HG02642 (cell line): ENCODE data around the gene CLCNKB.
"Not testable (repeated sequence)": the region's sequence is repeated elsewhere in the genome, so short reads cannot be mapped to it uniquely, and the experiment has no call there.

Experiments used
- ATAC-seq: cut with Tn5 transposase; IDR thresholded peaks from one replicate; pipeline ENCODE4 v1.9.1; 2021; ENCODE audit warnings: mild to moderate bottlenecking; ENCODE audit not compliant: unreplicated experiment, poor library complexity

CLCNKB gene

DNA sequence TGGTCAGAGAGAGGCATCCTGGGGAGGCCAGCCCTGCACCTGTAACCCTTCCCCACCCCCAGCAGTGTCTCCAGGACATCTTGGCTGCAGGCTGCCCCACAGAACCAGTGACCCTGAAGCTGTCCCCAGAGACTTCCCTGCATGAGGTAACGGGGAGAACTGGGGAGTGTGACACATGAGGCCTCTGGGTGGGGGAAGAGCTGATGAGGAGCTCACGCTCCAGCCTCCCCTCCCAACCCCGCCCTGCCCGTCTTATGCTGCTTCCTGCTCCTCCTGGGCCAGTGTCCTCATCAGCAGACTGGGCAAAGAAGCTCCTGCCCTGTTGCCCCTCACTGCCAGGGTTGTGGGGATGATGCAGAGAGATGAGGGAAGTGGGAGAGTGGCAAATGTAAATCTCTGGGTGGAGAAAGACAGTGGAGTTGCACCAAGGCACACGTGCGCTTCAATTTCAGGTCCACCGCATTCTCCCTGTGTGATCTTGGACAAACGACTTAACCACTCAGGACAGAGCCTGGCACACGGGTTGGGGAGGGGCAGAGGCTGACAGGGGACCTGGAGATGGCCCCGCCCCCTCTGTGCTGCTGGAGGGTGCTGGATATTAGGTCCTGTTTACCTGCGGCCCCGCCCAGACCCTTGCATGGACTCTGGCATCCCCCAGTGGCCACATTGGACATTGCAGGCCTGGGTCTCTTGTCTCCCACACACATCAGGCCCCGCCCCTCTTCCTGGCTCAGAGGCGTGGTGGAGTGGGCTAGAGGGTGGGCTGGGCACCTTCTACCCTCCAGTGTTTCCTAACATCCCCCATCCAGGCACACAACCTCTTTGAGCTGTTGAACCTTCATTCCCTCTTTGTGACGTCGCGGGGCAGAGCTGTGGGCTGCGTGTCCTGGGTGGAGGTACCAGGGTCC lies 12.3 kb downstream of the CLCNKB start:
- ATAC-seq, result peak; percentile 59

DNA sequence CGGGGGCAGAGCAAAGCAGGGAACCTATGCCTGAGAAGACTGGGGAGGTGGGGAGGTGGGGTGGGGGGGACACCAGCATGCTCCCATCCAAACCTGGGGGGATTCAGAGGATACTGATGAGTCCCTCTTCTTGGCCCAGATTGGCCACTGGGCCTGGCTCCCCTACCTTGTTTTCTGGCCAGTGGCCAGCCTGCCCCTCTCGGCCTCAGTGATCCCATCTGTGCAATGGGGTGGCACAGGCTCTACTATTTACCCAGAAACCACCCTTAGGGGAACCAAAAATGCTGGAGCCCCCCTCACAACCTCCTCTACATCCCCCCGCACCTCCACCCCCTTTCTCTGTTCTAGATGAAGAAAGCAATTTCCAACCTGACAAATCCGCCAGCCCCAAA lies 12.9 kb downstream of the CLCNKB start:
- not testable (repeated sequence) for ATAC-seq

DNA sequence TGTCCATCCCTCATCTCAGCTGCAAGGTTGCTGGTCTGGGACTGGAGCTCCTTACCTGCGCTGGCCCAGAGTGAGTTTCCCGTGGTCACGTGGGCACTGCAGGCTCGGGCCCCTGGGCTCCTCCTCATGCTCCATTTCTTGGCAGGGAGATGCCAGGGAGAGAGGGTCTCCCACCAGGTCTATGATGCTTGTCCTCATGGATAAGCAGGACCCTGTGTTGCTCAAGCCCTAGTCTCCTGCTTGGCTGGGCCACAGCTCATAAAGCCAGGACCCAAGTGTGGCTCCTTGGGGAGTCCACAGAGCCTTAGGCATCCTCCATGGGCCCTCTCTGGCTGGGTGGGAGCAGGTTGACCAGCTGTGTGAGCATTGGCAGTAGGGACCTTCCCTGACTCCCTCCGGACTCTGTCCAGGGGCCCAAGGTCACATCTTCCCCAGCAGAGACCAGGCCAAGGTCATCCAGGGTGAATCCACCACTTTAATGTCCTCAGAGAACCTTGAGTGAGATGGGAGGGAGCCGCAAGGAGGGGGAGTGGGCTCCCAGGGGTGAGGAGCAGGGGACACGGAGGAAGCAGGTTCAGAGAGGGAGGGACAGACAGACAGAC lies 13.8 kb downstream of the CLCNKB start:
- ATAC-seq, result not testable (repeated sequence)

DNA sequence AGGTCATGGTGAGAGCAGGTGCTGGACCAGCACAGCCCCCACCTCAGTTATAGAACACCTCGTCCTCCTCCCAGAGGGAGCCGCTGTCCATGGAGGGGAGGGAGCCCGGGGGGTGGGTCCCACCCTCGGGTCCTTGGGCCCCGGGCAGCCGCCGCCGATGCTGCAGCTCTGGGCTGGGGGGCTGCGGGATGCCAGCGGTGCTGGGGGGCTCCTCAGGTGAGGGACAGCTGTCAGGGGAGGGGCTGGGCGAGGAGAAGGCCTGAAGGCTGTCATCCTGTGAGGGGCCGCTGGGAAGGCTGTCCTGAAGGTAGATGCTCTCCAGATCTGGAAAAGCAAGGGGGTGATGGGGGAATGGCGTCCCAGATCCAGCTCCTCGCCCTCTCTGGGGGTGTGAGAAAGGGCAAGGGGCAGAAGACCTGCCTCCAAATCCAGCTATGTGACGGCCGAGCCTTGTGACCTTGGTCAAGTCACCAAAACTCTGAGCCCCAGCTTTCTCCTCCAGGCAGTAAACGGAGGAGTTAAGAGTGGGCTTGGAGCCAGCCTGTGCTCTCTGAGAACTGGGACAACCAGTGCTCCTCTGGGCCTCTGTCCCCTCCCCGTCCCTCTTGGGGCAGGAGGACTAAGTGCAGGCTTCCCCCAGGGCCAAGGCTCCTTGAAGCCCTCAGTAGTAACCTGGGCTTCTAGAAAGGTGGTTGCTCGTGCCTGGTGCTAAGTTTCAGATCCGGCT lies 15.0 kb downstream of the CLCNKB start:
- not testable (repeated sequence) for ATAC-seq

DNA sequence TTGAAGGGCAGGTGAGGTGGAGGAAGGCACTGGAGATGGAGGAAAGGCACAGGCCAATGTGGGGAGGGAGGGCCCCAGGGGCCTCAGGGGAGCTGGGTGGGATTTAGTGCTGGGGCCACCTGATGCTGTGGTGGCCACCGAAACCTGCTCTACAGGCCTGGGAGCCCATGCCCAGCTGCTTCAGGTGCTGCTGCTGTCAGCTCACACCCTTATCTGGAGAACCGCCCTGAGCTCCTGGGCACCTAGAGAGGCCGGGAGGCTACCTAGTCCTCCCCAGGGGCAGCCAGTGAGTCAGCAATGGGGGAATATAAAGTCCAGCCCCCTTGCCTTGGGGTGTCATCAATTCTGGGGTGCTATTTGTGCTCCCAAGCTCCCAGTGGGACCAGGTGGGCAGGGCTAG lies 17.7 kb downstream of the CLCNKB start:
- ATAC-seq, result no peak

DNA sequence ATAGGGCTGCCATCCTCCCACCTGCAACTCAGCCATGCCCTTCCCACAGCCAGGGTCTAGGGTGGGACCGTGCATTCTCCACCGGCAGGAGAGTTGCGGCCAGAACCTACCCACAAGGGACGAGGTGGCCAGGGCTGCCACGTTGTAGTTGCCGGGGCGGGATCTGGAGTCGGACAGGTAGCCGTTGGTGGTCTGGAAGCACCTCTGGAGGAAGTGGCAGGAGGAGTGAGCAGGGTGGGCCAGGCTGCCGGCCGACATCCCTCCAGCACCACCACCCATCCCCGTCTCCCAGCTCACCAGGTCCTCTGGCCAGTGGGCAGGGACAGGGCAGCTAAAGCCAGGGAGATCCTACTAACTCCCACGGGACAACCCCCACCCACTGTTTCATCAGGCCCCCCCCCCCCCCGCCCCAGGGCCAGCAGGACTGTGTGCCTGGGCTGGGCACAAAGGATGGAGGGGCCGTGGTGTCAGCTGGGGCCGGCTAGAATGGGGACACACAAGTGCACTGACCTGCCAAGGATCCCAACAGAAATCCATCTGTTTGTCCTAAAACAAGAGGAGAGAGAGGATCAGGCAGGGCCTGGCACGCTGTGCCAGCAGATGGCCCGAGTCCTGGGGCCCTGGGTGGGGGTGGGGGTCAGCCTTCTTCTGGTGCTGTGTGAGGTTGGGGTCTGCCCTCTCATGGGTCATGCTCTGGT lies 18.6 kb downstream of the CLCNKB start:
- ATAC-seq, result not testable (repeated sequence)

DNA sequence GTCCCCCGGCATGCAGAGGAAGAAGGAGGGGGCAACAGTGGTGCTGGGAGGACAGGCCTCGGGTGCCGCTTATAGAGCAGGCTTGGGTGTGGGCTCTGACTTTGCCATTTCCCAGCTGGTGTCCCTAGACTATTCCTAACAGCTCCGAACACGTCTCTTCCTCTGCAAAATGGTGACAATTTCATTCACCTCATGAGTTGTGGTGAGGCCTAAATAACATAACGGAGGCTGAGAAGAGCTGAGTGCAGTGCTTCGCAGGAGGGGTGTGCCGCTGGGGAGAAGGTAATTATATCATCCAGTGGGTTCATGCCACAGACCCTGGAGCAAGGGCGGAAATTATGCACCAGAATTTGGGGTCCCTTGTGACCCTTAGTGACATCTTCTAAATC lies 19.1 kb downstream of the CLCNKB start:
- ATAC-seq, result not testable (repeated sequence)

DNA sequence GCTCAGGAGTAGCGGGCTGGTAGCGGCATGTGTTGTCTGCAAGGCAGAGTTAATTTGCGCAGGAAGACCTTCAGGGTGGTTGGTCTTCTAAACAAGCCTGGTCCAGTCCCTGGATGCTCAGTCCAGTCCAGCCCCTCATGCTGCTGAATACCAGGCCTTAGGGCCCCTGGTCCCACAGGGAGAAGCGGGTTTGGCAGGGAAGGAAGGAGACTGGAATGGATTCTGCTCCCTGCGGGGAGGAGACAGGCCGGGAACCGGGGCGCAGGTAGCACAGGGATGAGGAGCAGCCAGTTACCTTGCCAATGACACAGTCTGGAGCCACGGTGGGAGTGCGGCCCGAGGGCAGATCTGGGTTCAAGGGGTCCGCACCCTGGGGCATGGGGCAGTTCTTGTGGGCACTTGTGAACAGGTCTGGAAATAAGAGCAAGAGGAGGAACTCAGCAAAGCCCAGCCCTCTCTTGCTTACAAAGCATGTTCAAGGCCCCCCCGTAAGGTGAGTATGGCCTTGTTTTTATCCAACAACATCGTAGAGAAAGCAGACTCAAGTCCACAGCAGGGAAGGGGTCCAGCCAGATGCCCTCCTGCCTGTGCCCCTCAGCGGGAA lies 19.7 kb downstream of the CLCNKB start:
- ATAC-seq, result no peak

DNA sequence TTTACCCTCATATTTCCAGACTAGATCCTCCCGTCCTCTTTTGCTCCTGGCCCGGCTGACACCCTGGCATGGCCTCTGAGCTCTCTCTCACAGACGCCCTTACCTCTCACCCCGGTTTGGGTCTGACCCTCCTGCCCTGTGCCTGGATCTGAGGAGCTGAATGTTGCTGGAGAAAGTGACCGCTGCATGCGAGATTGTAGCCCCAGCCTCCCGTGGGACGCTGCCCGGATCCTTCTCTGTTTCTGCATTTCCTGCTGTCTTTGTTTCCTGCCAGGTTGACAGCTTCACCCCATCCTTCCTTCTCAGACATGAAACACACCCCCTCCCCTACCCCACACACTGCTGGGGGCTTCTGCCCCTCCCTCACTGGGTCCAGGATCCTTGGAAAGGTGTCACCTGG lies 20.3 kb downstream of the CLCNKB start:
- no peak for ATAC-seq

DNA sequence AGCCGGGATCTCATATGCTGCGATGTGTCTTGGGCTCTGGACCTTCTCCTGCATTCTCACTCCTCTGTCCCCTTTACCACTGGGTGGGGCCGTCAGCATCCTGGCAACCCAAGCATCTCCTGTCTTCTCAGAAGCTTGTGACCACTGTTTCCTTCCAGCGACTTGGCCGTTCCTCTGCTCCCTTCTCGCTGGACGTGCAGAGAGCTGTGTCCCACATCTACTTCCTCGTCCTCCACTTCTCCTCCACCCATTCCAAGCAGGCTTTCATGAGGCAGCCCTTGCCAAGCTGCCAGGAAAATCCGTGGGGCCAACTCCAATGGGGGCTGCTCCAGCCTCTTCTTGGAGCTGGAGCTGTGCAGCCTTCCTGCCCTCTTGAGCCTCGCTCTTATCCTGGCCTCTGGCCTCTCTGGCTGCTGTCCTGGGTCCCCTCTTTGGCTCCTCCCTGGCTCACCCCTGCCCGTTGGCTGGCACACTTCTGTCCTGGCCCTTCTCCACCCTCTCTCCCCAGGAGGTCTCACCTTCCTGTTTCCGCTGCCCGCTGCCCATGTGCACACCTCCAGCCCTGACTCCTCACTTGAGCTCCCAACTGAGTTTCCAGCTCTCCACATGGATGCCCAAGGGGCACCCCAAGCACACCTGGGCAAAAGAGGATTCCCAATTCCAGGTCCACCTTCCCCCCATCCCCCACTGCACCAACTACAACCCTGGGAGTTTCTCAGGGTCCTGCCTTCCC lies 21.1 kb downstream of the CLCNKB start:
- ATAC-seq, result no peak

DNA sequence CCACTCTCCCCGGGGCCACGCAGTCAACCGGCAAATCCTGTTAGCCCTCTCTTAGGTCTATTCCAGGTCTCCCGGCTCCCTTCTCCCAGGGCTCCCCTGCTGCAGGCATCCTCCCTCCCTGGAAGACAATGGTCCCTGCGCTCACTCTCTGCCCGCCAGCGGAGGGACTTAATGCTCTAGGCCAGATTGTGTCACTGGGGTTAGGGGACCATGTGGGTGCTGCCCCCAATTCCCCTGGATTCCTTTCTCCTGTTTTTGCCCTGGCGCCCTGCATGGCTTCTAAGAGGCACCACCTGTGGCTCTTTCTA lies 21.6 kb downstream of the CLCNKB start:
- no peak for ATAC-seq

DNA sequence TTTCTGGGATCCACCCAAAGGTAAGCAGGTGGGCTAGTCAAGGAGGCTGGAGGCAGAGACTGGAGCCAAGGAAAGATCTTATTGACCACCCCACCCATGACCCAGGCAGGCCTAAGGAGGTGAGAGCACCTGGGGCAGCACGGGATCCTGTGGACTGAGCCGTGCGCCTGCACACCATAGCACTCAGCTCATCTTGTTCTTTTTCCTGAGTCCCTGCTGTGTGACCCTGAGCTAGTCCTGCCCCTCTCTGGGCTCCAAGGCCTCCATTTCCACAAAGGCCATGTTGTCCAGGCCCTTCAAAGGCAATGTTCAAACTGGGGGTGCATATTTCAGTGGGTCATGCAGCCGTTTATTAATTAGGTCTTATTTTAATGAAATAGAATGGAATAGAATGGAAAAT lies 22.7 kb downstream of the CLCNKB start:
- ATAC-seq, result no peak

DNA sequence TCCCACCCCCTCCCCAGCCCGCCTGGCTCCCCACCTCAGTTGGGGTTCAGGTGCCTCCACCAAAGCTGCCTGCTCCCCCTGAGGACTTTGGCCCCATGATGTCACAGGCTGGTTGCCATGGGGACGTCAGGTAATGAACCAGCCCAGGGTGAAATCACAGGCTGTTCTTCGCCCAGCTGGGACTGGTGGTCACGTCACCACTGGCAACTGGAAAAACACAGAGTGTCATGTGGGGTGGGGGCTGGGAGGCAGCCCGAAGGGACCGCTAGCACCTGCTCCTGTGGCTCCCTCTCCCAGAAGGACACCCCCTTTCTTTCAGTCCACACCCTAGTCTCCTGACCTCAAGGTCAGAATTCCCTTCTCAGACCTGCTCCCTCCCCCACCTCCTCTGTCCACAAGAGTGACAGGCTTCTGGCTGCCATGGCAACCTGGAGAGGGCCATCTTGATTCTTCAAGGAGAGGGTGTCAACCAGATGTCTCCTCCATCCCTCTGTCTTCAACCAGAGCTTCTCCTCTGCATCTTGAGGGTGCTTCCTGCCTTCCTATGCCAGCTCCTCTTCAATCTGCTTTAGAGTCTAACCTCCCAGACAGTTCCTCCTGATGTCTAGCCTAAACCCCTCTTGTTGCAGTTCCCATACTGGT lies 23.7 kb downstream of the CLCNKB start:
- no peak for ATAC-seq

DNA sequence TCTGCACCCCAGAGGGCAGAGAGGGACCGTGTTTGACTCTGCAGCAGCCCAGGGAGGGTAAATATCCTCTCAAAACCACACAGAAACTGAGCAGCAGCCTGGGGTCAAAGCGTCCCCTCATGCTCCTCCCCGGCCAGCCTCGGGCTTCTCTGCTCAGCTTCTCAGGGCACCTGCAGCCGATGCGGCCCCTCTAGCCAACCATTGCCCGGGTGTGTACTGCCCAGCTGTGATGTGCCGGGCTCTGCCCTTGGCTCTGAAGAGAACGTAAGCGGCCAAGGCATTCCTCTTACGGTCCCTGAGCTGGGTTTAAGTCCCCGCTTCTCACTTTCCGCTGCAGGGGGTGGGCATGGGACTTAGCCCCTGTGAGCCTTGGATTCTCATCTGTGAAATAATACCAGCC lies 24.4 kb downstream of the CLCNKB start:
- ATAC-seq, result no peak

DNA sequence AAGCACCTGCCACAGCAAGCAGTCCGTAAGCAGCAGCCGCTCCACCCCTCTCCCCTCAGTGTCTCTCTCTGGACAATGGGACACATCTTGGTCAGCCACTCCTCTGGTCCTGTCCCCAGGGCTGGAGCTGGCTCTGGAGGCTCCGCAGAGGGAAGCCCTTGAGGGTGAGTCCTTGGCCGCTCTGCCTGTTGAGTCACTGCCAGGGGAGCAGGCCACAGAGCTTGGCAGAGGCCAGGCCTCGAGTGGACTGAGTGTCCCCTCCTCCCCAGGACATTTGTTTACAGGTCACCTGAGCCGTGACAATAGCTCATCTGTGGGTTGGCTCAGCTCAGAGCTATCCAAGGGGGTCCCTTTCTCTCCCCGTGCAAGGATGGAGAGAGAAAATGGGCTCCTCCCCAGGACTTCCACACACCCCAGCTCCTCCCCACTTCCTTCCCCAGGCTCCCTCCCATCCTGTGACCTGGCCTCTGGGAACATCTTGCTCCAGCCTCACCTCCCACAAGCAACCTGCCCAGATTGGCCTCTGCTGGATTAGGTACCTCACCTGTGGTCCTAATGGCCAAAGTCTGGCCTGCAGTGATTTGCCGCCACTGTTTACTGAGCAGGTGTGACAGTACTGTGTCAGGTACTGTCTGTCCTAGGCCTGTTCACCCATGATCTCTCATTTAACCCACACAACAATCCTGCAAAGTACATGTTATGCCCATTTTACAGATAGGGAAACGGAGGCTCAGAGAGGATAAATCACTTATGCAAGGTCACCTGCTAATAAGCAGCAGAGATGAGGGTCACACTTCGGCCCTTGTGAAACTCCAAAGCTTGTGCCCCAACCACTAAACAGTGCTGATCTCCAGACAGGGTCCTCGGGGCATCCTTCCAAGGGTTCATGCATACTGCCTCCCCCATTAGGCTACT lies 25.0 kb downstream of the CLCNKB start:
- no peak for ATAC-seq

DNA sequence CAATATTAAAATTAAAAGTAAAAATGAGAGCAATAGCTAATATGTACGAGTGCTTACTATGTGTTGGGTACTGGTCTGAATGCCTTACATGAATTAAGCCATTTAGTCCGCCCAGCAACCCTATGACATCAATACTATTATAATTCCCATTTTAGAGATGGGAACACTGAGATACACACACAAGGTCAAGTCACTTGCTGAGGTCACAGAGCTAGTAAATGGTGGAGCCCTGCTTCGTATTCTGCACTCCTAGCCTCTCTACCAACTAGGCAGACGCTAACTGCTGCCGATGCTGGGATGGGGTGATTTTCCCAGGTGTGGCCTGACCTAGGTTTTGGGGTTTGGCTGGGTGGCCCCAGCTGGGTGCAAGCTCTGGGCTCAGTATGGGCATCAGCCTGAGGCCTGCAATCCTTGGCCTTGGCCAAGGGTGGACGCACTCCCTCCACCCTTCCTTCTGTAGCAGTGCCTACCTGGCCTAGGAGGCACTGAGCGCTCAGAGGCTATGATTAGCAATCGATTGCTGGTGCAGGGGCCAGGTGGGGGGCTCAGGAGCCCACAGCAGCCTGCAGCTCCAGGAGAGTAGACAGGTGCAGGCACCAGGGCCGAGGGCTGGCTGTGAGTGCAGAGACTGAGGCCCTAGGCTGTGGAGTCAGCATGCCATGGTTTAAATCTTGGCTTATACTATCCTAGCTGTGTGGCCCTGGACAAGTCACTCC lies 27.2 kb downstream of the CLCNKB start:
- ATAC-seq, result no peak

DNA sequence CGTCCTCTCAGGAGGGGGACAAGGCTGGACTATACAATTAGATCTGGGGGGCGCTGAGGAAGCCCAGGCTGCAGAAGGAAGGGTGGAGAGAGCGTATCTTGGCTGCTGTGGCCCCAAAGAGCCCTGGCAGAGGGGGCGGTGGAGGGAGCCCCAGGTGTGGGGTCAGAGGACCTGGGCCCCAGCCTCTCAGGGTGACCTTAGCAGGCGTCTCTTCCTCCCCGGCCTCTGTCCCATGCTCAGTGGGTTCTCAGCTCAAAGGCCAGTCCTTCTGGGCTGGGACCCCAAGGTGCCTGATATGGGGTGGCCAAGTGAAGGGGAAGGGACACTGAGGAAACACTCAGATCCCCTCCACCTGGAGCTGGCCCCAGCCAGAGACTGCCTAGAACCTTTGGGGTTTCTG lies 28.0 kb downstream of the CLCNKB start:
- ATAC-seq, result no peak

DNA sequence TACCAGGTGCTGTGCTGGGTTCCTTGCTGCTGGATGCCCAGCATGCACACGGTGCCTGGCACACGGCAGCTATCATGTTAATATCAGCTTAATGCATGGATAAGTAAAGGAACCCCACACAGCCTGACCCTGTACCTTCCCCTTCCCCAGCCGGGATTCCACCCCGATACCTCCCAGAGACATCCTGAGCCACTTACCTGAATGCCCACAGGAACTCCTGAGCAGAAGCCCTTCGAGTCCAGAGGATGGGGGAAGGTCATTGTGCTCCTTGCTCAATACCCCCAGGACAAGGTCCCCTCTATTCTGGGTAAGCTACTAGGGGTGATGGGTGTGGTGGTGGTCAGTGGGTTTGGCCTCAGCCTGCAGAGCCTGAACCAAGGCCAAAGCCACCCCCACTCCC lies 28.5 kb downstream of the CLCNKB start:
- ATAC-seq, result no peak
